Measurements from ENCODE around the gene TERT.

GRCh38 chr5:1338196-1338490 is 43.3 kb upstream of the TERT start:
- no peak for TF ChIP-seq SRF (IDR thresholded peaks at IDR 0.05; ENCODE audit: low read depth, low read length)
- no peak for TF ChIP-seq BACH1 (IDR thresholded peaks at IDR 0.05; ENCODE audit: low read length)
- no peak for TF ChIP-seq KDM5A (IDR thresholded peaks at IDR 0.05; ENCODE audit: low read length)
- no peak for TF ChIP-seq EGR1 (IDR thresholded peaks at IDR 0.05; ENCODE audit: borderline replicate concordance, low read depth, low read length)
- no peak for TF ChIP-seq TAF1 (IDR thresholded peaks at IDR 0.05; ENCODE audit: low read depth, low read length)
- TF ChIP-seq SAP30 (IDR thresholded peaks at IDR 0.05; ENCODE audit: insufficient read depth, insufficient replicate concordance, low read length), result no peak
- TF ChIP-seq FOSL1 (IDR thresholded peaks at IDR 0.05; ENCODE audit: insufficient read depth, low read depth, low read length), result no peak
- TF ChIP-seq TEAD4 (IDR thresholded peaks at IDR 0.05; ENCODE audit: low read depth, low read length), result no peak
- TF ChIP-seq CTCF (IDR thresholded peaks at IDR 0.05; ENCODE audit: control extremely low read depth in 1 of 3, insufficient read depth in 1 of 3, low read depth in 1 of 3, low read length in 3 of 3), result no peak
- no peak for TF ChIP-seq NANOG (IDR thresholded peaks at IDR 0.05; ENCODE audit: insufficient read depth, low read depth, low read length, poor library complexity, severe bottlenecking)
